ENCODE data around the gene TRIM71. TPM values are rescaled to one million over a fixed set of nuclear protein-coding genes. Genes with fewer than 3 reads are reported as not detected.

The TRIM71 gene
- polyA plus RNA-seq, 1 donor from 2014 or later = 4.0 TPM

- H3K27ac ChIP-seq (ENCODE audit: low read length) = no peak overlapping the region
- no peaks in the 10 kb centered on the region for H4K20me1 ChIP-seq (ENCODE audit: insufficient read depth)
These were observed 44.6 kb downstream of the TRIM71 start for GRCh38 chr3:32862247-32862935.

GRCh38 chr3:32862936-32863487 is 45.2 kb downstream of the TRIM71 start:
- Histone ChIP-seq H3K27me3 (ENCODE audit: insufficient read depth, low read depth, low read length) (no peaks in the 10 kb centered on the region), H3K27ac (ENCODE audit: low read length) (no peak overlapping the region), H3F3A (ENCODE audit: insufficient read depth, low read length, poor library complexity, severe bottlenecking) (no peaks in the 10 kb centered on the region), H3K79me2 (replicated peaks; ENCODE audit: insufficient read depth, low read length) (peaks cover 3% of the 10 kb centered on the region), H3K4me3 (ENCODE audit: low read length) (no peak overlapping the region), H3K4me2 (ENCODE audit: low read length) (no peak overlapping the region), H3K9me3 (ENCODE audit: low read length) (no peaks in the 10 kb centered on the region), H3K36me3 (ENCODE audit: insufficient read depth, low read length) (no peaks in the 10 kb centered on the region), H2AFZ (ENCODE audit: low read depth, low read length) (no peak overlapping the region), H3K9me2 (ENCODE audit: insufficient read depth, low read length) (no peaks in the 10 kb centered on the region), H4K20me1 (ENCODE audit: insufficient read depth) (no peaks in the 10 kb centered on the region), H3K9ac (ENCODE audit: low read length) (no peak overlapping the region)
- TF ChIP-seq CTCF (IDR thresholded peaks at IDR 0.05; ENCODE audit: poor library complexity, severe bottlenecking) (no peak), MXI1 (conservative IDR thresholded peaks at IDR 0.05; ENCODE audit: poor library complexity, severe bottlenecking) (no peak)

More at GRCh38 chr3:32862247-32862935, 44.6 kb downstream of the TRIM71 start:
- Histone ChIP-seq H3K4me3 (ENCODE audit: low read length) (no peak overlapping the region), H3K79me2 (replicated peaks; ENCODE audit: insufficient read depth, low read length) (peaks cover 3% of the 10 kb centered on the region), H2AFZ (ENCODE audit: low read depth, low read length) (no peak overlapping the region), H3K9me3 (ENCODE audit: low read length) (no peaks in the 10 kb centered on the region), H3K27me3 (ENCODE audit: insufficient read depth, low read depth, low read length) (no peaks in the 10 kb centered on the region), H3K9ac (ENCODE audit: low read length) (no peak overlapping the region), H3K4me2 (ENCODE audit: low read length) (no peak overlapping the region), H3K36me3 (ENCODE audit: insufficient read depth, low read length) (no peaks in the 10 kb centered on the region), H3K9me2 (ENCODE audit: insufficient read depth, low read length) (no peaks in the 10 kb centered on the region), H3F3A (ENCODE audit: insufficient read depth, low read length, poor library complexity, severe bottlenecking) (no peaks in the 10 kb centered on the region)
- TF ChIP-seq TAF1 (IDR thresholded peaks at IDR 0.05; ENCODE audit: low read depth) (no peak), REST (IDR thresholded peaks at IDR 0.05; ENCODE audit: borderline replicate concordance) (no peak), EZH2 (IDR thresholded peaks at IDR 0.05; ENCODE audit: borderline replicate concordance, insufficient read depth, low read length, poor library complexity, severe bottlenecking) (no peak), POLR2AphosphoS5 (IDR thresholded peaks at IDR 0.05) (no peak), MXI1 (conservative IDR thresholded peaks at IDR 0.05; ENCODE audit: poor library complexity, severe bottlenecking) (no peak), CTCF (IDR thresholded peaks at IDR 0.05; ENCODE audit: poor library complexity, severe bottlenecking) (no peak), SMC3 (conservative IDR thresholded peaks at IDR 0.05; ENCODE audit: poor library complexity) (no peak)
